Measurements from ENCODE around the gene TNFRSF19.
"Not testable (repeated sequence)": the region's sequence is repeated elsewhere in the genome, so short reads cannot be mapped to it uniquely, and the experiment has no call there.

TNFRSF19 gene

DNA sequence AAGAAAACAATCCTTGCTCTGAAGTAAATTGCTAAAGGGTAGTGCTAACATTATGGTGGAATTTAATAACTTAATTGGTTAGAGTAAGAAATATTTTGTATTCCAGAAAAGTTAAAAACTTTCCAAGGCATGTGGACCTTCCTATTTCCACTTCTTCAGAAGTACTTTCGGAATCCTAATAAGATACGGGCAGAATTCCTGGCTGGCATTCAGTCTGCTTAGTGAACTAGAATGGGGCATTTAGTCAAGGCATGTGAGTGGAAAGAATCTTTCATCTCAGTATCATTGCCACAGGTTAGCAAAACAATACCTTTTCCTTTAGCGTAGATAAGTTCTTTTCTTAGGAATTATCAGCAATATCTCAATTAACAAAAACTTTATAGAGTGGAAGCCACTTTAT lies 85.1 kb downstream of the TNFRSF19 start:
- DNase-seq (ENCODE audit: low read depth) = no peak

DNA sequence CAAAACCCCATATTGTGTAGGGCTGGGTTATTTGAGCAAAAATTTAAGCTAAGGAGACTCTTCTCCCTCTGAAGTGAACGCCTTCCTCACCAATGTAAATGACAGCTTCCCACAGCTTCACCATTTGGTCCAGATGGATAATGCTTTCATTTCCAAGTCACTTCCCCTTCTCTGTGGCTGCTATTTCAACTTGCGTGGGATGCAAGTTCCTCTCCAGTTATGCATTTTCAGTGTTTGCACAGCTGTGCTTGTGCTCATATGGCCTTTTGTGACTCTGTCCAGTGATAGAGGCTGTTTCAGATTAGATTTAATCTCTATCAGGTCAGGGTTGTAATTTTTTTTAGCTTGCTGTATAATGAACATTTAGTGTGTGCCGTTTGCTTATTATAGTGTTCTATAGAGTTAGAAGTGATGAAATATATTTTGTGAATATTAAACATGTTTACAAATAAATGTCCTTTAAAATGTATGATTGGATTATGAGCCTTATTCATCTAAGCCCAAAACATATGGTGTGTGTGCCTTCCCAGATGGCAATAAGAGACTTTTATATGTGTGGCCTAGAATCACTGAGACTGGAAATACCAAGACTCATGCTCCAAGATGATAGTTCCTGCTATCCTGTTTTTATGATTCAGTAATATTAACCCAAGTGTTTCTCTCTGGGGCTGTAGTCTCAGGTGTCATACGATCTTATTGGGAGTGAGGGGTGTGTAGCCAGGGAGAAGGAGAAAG lies 86.6 kb downstream of the TNFRSF19 start:
- DNase-seq (ENCODE audit: low read depth) = no peak

DNA sequence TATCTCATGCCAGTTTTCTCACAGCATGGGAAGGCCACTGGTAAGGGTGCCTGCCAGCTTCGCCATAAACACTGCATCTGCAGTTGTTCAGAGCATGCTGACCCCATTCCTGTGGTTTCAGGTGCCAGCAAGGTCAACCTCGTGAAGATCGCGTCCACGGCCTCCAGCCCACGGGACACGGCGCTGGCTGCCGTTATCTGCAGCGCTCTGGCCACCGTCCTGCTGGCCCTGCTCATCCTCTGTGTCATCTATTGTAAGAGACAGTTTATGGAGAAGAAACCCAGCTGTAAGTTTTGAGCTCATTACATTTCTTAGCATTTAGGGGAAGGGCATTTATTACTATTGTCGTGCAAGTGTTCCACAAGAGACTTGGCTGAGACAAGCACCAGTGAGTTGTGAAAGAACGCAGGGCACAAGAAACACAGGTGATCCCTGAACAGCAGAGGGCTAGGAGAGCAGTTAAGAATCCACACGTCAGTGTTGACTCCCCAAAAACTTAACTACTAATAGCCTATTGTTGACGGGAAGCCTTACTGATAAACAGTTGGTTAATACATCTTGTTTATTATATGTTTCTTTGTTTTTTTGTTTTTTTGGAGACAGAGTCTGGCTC lies 88.8 kb downstream of the TNFRSF19 start:
- DNase-seq (ENCODE audit: low read depth) = no peak

DNA sequence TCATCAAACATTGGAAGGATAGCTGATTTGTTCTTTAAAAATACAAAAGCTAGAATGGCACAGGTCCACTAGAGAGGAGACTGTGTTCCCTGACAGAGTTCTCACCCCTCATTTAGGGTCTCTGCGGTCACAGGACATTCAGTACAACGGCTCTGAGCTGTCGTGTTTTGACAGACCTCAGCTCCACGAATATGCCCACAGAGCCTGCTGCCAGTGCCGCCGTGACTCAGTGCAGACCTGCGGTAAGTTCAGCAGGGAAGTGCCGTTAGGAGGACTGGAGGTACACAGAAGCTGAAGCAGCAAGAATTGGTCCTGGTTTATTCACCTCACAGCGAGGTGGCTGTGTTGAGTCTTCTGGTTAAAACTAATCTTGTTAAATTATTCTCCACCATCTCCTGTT lies 90.0 kb downstream of the TNFRSF19 start:
- DNase-seq (ENCODE audit: low read depth) = no peak

DNA sequence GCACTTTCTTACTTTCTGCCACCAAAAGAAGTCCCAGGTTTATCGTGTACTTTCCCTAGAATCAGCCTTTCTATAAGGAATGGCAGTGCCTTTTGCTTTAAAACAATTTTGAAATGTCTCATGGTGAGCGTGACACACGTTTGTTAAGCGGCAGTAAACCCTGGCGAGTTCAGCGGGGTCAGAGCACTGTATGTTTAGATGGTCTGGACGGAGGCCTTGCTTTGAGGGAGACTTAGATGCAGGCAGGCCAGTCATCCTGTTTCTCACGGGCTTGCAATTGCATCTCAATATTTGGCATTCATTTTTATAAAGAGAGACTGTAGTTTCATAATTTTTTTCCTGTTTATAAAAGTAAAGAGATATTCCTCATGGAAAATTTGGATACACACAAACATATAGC lies 96.4 kb downstream of the TNFRSF19 start:
- DNase-seq (ENCODE audit: low read depth) = no peak

DNA sequence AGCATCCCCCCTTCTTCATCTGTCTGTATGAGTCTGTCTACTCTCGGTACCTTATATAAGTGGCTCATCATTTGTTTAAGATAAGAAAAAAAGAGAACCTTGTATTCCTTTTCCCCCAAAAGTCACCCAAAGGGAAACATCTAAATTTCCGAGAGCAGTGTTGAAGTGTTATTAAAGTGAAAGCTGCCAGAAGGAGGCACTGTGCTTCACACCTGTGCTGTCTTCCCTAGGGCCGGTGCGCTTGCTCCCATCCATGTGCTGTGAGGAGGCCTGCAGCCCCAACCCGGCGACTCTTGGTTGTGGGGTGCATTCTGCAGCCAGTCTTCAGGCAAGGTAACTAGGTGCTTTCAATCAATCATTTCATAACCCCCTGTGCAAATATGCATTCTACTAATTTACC lies 97.5 kb downstream of the TNFRSF19 start:
- no peak for DNase-seq (ENCODE audit: low read depth)

DNA sequence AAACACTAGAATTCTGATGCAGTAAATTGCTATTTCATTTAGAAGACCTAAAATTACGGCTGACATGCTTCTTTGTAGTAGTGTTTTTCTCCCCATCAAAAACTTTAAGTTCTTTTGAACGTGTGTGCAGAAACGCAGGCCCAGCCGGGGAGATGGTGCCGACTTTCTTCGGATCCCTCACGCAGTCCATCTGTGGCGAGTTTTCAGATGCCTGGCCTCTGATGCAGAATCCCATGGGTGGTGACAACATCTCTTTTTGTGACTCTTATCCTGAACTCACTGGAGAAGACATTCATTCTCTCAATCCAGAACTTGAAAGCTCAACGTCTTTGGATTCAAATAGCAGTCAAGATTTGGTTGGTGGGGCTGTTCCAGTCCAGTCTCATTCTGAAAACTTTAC lies 98.3 kb downstream of the TNFRSF19 start:
- DNase-seq (ENCODE audit: low read depth) = no peak

DNA sequence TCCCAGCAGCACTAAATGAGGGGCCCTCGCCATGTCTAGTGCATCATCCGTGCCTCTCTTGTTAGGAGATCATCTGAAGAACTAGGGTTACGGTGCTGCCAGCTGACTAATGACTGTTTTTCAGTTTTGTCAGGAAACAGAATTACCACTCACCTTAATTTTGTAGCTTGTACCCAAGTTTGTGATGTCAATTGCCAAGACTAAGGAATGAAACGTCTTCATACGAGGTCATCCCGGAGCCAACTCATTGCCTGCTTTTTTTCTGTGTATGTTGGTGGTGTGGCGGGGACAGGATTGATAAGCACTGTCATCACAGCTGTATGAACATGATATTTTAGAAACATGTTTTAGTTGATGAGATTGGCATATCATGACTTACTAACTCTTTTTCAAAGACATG lies 100.6 kb downstream of the TNFRSF19 start:
- DNase-seq (ENCODE audit: low read depth) = no peak

DNA sequence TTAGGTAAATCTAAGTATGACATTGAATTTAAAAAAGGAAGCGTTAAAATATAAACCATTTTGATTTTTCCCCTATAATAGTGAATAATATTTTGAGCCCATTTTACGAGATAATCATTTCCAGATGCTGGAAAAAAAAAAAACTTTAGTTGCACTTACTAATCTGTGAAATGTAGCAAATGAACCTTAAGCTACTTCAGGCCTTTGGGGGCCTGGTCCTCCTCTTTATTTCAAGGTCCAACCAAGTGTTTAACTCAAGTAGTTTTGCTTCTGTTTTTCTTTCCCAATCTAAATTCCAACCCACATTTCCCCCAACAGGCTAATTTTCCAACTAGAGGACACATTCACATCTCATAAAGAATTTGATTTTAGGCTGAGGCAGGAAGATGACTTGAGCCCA lies 101.2 kb downstream of the TNFRSF19 start:
- DNase-seq (ENCODE audit: low read depth) = no peak

DNA sequence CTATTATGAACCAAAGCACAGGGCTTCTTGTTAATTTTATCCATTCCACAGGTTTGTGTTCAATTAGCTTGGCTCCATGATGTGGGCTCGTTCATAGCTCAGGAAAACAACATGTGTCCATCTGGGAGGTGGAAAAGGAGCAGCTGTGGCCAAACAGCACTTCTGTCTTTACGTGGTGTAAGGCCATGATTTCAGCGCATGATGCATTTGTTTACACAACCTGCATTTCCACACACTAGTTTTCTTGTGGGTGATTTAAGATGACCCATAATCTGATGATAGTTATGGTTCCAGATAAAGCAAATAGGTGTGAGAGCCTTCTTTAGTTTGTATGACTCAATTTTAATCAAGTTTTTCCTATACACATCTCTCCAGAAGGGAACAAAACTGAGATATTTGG lies 101.7 kb downstream of the TNFRSF19 start:
- DNase-seq (ENCODE audit: low read depth) = no peak

DNA sequence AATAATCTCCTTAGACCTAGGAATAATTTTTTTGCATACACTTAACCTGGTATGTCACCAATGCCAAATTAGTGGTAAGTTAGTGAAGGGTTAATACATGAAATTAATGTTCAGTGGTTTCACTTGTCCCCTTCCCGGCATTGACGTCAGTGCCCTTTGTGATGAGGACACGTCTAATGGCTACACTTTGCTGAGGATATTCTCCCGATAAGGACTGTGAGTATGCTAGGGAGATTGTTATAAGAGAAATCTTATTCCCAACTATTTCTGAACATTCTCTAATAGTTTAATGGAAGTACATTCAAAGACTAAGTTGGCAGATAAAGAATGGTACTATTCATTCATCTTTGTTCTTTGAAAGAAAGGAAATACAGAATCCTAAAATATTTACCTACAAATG lies 102.4 kb downstream of the TNFRSF19 start:
- no peak for DNase-seq (ENCODE audit: low read depth)

DNA sequence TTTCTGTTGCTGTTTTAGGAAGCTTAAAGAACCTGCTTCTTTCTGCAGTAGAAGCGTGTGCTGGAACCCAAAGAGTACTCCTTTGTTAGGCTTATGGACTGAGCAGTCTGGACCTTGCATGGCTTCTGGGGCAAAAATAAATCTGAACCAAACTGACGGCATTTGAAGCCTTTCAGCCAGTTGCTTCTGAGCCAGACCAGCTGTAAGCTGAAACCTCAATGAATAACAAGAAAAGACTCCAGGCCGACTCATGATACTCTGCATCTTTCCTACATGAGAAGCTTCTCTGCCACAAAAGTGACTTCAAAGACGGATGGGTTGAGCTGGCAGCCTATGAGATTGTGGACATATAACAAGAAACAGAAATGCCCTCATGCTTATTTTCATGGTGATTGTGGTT lies 103.1 kb downstream of the TNFRSF19 start:
- no peak for DNase-seq (ENCODE audit: low read depth)

DNA sequence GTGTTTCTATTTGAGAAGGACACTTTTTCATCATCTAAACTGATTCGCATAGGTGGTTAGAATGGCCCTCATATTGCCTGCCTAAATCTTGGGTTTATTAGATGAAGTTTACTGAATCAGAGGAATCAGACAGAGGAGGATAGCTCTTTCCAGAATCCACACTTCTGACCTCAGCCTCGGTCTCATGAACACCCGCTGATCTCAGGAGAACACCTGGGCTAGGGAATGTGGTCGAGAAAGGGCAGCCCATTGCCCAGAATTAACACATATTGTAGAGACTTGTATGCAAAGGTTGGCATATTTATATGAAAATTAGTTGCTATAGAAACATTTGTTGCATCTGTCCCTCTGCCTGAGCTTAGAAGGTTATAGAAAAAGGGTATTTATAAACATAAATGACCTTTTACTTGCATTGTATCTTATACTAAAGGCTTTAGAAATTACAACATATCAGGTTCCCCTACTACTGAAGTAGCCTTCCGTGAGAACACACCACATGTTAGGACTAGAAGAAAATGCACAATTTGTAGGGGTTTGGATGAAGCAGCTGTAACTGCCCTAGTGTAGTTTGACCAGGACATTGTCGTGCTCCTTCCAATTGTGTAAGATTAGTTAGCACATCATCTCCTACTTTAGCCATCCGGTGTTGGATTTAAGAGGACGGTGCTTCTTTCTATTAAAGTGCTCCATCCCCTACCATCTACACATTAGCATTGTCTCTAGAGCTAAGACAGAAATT lies 103.8 kb downstream of the TNFRSF19 start:
- no peak for DNase-seq (ENCODE audit: low read depth)

DNA sequence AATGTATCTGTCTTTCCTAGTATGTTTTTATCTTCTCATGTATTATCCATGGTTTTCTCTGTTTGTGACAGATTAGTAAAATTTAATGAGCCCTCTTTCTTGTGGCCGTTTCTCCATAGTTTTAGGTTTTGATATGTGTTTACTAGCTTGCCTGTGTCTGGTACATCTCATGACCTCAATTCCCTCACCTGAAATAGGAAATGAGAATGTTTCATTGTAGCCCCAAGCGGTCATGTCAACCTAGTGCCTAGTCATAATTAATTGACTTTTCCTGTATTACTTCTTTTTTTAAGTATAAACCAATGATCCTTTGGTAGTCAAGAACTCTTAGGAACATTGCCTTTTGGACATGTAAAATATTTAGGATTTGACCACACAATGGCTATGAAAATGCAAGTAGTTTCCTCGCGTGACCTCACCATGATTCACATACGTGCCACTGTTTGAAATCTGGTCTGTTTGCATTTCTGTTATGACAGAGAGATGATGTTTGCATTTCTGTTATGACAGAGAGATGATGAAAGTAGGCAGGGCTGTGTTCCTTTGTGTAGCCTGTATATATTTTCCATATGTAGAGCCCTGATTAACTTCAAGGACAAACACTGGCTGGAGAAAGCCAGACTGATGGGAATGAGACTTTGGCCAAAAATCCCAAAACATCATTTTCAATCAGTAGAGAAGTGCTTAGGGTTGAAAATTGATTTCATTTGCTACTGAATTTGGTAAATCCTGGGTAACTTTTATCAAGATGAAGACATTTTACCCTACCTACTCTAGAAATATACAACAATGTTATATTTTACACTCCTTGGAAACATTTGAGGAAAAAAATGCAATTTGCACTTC lies 104.8 kb downstream of the TNFRSF19 start:
- DNase-seq (ENCODE audit: low read depth) = no peak

DNA sequence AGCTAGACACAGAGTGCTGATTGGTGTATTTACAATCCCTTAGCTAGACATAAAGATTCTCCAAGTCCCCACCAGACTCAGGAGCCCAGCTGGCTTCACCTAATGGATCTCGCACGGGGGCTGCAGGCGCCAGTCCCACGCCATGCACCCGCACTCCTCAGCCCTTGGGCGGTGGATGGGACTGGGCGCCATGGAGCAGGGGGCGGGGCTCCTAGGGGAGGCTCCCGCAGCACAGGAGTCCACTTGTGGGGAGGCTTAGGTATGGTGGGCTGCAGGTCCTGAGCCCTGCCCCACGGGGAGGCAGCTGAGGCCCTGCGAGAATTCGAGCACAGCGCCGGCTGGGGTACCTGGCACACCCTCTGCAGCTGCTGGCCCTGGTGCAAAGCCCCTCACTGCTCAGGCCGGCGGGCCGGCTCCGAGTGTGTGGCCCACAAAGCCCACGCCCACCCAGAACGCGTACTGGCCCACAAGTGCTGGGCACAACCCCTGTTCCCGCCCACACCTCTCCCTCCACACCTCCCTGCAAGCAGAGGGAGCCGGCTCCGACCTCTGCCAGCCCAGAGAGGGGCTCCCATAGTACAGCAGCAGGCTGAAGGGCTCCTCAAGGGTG lies 107.6 kb downstream of the TNFRSF19 start:
- not testable (repeated sequence) for DNase-seq (ENCODE audit: low read depth)

DNA sequence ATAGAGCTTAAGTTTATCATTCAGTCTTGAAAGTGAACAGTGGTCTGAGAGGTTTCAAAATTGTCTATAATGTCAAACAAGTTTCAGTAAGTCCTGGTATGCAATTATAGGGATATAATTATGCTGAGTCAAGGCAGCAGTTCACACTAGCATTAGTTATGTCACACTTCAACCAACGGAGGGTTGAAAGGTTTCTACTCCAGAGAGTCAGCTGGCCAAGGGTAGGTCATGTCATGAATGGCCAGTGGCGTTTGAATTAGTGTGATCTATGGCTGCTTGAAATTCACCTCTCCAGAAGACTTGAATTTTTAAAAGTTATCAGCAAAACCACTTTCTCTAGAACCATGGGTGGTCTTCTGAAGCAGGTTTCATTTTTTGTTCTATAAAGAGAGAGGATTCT lies 108.6 kb downstream of the TNFRSF19 start:
- DNase-seq (ENCODE audit: low read depth) = no peak

DNA sequence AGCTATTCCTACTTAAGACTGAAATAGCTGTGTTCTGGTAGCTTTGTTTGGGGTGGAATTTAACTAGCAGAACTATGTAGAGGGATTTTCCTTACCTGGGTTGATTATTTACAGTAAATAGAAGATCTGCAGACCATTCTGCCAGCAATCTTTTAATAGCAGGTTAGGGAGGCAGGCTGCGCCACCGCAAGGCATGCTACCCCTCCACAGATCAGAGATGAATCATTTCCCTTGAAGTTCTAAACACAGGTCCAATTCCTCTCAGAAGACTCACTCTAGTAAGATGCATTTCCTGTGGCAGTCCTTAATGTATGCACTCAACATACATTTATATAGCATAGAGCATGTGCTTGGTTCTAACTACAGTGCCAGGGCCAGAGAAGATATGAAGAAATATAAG lies 109.0 kb downstream of the TNFRSF19 start:
- DNase-seq (ENCODE audit: low read depth) = no peak

DNA sequence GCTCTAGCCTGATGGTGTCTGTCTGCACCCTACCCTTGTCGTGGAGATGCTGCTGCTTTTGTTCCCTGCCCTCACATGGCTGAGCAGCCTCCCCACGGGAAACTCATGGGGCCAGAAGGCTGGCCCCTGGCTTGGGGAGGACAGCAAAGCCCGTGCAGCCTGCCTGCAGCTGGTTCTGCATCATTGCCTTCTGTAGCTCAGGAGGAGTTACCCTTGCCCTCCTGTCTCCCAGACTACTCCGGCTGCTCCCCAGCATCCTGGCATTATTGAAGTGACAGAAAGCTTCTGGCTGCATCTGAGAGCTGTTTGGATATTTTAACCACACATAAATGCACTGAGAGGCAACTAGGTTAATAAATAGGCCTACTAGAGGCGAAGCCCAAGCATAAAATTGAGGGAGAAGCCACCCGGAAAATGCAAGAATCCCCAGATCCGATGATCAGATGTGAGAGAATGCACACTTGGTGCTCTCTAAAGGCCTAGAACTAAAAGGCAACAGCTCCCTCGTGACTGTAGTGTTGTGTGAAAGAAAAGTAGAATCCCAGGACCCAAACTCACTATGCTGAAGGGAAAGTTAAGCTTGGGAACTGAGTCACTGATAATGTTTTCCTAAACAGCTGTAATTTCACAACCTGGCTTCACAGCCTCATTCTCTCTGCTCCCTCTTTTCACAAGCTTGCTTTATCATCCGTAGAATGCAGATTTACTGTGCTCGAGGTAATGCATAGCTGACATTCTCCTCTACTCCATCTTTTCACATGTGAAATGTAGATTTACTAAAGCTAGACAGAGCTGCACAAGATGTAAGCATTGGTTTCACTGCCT lies 110.8 kb downstream of the TNFRSF19 start:
- DNase-seq (ENCODE audit: low read depth) = no peak

DNA sequence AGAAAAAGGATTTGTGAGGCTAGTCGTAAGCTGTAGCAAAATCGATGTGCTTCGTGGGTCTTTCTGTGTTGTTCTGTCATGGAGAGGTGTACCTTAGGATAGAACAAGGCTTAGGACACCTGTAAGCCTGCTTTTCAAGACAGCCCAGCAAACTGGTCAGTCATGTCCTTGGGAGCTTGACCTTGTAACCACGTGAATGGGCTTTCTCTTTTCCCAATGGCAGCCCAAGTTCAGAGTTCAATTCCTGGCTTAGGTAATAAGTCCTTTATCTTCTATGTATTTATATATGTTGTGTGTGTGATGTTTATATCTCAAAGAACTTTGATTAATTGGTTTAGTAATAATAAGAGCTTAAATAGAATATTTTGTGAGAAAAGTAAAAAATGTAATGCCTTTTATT lies 112.9 kb downstream of the TNFRSF19 start:
- no peak for DNase-seq (ENCODE audit: low read depth)

DNA sequence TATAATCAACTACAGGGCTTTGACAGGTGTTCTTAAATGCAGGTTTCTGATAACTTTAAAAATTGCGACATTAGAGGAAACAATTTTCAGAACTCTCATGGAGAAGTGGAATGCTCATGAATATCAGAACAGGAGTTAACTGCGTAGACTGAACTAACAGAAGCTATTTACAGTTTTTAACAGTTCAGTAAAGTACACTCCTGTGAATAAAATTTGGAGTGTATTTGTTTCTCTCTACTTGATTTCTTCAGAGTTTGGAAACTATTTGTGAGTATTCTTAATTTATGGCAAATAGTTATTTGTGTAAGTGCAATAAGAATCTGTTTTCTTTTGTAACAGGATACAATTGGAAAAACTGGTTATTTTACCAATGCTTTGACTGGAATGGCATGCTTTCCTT lies 114.4 kb downstream of the TNFRSF19 start:
- no peak for DNase-seq (ENCODE audit: low read depth)

DNA sequence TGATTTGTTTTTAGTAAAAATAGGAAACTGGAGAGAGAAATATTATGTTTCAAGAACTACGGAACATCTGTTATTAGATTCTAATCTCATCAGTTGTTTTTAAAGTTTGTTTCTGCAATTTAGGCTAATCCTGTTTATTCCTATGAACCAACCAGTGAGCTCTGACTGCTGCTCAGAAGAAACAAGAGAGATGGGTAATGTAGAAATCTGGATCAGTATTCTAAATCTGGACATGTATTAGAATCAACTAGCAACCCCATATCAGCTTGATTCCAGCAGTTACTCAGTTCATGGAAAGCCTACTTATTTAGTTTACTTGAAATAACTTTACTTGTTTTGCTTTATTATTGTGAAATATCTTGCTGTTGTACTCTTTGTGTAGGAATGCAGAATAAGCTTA lies 115.2 kb downstream of the TNFRSF19 start:
- DNase-seq (ENCODE audit: low read depth) = no peak
